ENCODE measurements around the gene CACNG3. TPM values are rescaled to one million over a fixed set of nuclear protein-coding genes. Genes with fewer than 3 reads are reported as not detected.

The CACNG3 gene
- total RNA-seq, 1 experiment from 2014 or later: not detected

DNA sequence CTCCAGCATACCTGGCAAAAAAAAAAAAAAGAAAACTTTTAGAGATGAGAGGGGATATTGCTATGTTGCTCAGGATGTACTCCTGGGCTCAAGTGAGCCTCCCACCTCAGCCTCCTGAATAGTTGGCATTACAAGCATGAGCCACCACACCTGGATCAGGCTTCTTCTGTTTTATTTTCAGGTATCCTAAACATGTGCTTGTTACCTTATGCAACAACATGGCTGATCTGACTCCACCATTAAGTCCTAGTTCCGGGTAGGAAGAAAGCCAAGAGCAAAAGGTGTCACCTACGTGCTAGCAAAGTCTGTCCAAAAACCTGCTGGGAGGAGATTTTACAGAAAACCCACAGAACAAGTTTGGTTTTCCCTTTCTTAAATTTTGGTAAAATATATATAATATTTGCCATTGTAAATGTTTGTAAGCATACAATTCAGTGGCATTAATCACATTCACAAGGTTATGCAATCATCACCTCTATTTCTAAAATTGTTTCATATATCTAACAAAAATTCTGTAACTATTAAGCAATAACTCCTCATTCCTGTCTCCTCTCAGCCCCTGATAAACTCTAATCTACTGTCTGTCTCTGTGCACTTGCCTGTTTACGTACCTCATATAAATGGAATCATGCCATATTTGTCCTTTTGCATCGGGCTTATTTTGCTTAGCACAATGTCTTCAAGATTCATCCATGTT is 9.1 kb upstream of the CACNG3 start:
- DNase-seq (ENCODE audit: low read depth in 1 of 2, low spot score in 2 of 2): no peak

DNA sequence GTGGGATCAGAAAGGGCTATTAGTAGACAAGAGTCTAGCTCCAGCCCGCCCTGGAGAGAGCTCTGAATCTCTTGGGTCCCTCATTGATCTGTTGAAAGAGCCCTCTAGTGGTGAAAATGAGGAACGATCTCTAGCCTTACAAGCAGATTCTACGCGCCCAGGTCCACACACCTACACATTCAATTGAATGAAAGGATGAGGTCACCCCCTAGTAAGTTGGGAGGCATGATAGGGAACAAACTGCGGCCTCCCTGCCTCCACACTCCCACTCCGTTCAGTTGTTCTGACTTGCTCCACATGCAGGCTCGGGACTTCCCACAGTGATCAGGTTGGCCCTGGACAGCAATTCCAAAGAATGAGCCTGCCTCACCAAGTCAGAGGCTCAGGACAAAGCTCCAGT is 2.9 kb upstream of the CACNG3 start:
- H3K4me1 ChIP-seq (replicated peaks): no peaks in the 10 kb centered on the region
- H3K9me3 ChIP-seq (replicated peaks): no peaks in the 10 kb centered on the region
- no peak overlapping the region for H3K27ac ChIP-seq
- DNase-seq (ENCODE audit: low read depth in 1 of 2, low spot score in 2 of 2): peak in 1 of 2 experiments; percentile 29
- peaks cover 9% of the 10 kb centered on the region; the same call in 1 of the 2 replicates for H3K27me3 ChIP-seq (replicated peaks)
- no peaks in the 10 kb centered on the region for H3K36me3 ChIP-seq
- H3K4me3 ChIP-seq: no peak overlapping the region

More for the DNA sequence above, 9.1 kb upstream of the CACNG3 start:
- no peak overlapping the region for H3K4me3 ChIP-seq
- H3K9me3 ChIP-seq (replicated peaks): no peaks in the 10 kb centered on the region
- no peaks in the 10 kb centered on the region for H3K27me3 ChIP-seq (replicated peaks)
- H3K27ac ChIP-seq: no peak overlapping the region
- no peaks in the 10 kb centered on the region for H3K4me1 ChIP-seq (replicated peaks)
- no peaks in the 10 kb centered on the region for H3K36me3 ChIP-seq

DNA sequence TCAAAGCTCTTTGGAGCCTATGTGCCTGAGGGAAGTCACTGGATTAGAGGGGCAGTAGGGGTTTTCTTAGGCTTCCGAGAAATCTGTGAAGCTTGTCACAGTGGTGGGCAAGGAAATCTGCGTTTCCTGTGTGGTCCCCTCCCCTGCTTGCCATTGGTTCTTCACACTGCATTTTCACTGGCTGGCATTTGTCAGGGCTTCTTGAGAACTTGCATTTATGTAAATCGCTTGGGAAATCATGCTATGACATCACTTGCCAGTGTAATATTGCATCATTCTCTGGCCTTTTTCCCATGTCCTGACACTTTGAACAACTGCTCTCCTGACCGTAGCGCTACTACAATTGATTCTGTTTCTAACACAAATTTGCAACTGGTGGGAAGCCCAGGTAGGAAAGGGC is 1.8 kb downstream of the CACNG3 start:
- Histone ChIP-seq H3K9me3 (replicated peaks) (no peaks in the 10 kb centered on the region), H3K4me3 (no peak overlapping the region), H3K27me3 (replicated peaks) (peaks cover 7% of the 10 kb centered on the region; the same call in 1 of the 2 replicates), H3K36me3 (no peaks in the 10 kb centered on the region), H3K4me1 (replicated peaks) (no peaks in the 10 kb centered on the region), H3K27ac (no peak overlapping the region)
- no peak for DNase-seq (ENCODE audit: low read depth in 1 of 2, low spot score in 2 of 2)

DNA sequence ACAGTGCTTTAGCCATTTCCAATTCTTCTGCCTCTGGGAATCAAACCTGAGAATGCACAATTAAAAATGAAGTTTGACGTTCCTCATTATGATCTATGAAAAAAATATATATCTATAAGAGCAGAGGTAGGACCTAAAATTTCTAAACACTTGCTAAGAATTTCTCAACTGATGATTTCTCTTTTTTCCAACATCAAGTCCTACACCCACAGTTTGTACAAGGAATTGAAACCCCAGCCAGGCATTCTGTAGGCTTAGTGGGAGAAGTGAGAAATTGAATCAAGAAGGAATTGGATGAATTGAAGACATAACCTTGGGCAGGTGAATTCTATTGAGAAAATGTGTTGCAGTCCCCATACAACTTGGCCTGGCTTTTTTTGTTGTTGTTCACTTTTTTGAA is 2.7 kb downstream of the CACNG3 start:
- no peak overlapping the region for H3K4me3 ChIP-seq
- no peaks in the 10 kb centered on the region for H3K36me3 ChIP-seq
- no peaks in the 10 kb centered on the region for H3K4me1 ChIP-seq (replicated peaks)
- no peaks in the 10 kb centered on the region for H3K9me3 ChIP-seq (replicated peaks)
- no peak overlapping the region for H3K27ac ChIP-seq
- H3K27me3 ChIP-seq (replicated peaks): peaks cover 7% of the 10 kb centered on the region; the same call in 1 of the 2 replicates
- no peak for DNase-seq (ENCODE audit: low read depth in 1 of 2, low spot score in 2 of 2)

DNA sequence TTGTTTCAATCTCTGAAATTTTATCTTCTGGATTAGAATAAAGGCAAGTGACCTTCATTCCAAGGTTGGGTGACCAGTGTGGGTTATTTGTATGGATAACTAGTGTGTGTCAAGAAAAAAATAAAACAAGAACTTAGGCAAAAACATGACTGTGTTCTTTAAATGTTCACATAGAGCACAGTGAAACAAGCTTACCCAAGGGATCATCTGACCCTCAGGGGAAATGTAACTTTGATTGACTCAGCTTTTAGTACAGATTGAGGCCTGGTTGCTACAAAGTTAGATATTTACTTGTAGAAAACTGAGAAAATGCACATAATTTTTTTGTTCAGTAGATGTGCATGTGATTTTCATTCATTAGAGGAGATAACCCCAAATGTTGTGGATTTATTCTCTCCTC is 6.7 kb downstream of the CACNG3 start:
- H3K4me3 ChIP-seq: no peak overlapping the region
- no peaks in the 10 kb centered on the region for H3K36me3 ChIP-seq
- no peak for DNase-seq (ENCODE audit: low read depth in 1 of 2, low spot score in 2 of 2)
- no peak overlapping the region for H3K27ac ChIP-seq
- H3K9me3 ChIP-seq (replicated peaks): no peaks in the 10 kb centered on the region
- no peaks in the 10 kb centered on the region for H3K27me3 ChIP-seq (replicated peaks)
- H3K4me1 ChIP-seq (replicated peaks): no peaks in the 10 kb centered on the region

DNA sequence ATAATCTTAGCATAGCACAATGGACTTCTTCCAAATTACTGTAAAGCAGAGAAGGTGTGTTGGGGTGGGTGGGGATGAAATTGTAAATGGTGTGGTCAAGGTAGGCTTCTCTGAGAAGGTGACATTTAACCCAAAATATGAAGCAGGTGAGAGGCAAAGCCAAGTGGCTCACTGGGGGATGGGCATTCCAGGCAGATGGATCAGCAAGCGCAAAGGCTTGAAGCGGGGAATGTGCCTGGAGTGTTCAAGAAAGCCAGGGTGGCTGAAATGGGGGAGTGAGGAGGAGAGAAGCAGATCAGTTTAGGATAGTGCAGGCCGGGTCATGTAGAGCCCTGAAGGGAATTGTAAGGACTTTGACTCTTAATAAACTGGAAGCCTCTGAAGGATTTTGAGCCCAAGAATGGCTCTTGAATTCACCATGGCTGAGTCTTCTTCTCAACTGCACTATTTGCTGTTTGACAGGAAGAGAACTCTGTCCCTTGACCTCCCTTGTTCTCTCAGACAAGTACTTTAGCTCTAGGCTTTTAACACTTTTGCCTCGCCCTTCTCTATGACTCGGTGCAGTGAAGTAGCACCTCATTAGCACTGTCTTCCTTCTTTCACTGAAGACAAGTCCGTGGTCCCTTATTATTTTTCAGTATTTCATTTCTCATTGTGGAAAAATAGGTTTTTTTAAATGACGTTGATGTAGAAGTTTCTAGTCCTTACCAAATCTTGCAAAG is 14.7 kb downstream of the CACNG3 start:
- H3K36me3 ChIP-seq: no peaks in the 10 kb centered on the region
- H3K4me1 ChIP-seq (replicated peaks): no peaks in the 10 kb centered on the region
- H3K4me3 ChIP-seq: no peak overlapping the region
- DNase-seq (ENCODE audit: low read depth in 1 of 2, low spot score in 2 of 2): no peak
- no peaks in the 10 kb centered on the region; the same call in 1 of the 2 replicates for H3K9me3 ChIP-seq (replicated peaks)
- H3K27ac ChIP-seq: no peak overlapping the region
- H3K27me3 ChIP-seq (replicated peaks): peaks cover 2% of the 10 kb centered on the region; the same call in 1 of the 2 replicates

DNA sequence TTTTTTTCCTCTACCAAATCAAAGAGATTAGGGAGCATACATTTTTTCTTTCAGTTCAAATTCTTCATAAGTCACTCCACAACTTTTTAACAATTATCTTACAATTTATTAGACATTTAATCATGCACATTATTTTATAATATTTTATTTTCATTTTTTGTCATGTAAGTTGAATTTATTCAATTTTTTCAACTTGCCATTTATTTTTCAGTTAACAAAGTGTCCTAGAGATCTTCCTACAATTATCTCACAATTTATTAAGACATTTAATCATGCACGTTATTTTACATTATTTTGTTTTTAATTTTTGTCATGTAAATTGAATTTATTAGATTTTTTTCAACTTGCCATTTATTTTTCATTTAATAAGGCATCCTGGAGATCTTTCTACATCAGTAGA is 16.2 kb downstream of the CACNG3 start:
- no peak overlapping the region for H3K4me3 ChIP-seq
- H3K9me3 ChIP-seq (replicated peaks): no peaks in the 10 kb centered on the region; the same call in 1 of the 2 replicates
- no peaks in the 10 kb centered on the region for H3K4me1 ChIP-seq (replicated peaks)
- peaks cover 3% of the 10 kb centered on the region; the same call in 1 of the 2 replicates for H3K27me3 ChIP-seq (replicated peaks)
- H3K36me3 ChIP-seq: no peaks in the 10 kb centered on the region
- no peak for DNase-seq (ENCODE audit: low read depth in 1 of 2, low spot score in 2 of 2)
- H3K27ac ChIP-seq: no peak overlapping the region

DNA sequence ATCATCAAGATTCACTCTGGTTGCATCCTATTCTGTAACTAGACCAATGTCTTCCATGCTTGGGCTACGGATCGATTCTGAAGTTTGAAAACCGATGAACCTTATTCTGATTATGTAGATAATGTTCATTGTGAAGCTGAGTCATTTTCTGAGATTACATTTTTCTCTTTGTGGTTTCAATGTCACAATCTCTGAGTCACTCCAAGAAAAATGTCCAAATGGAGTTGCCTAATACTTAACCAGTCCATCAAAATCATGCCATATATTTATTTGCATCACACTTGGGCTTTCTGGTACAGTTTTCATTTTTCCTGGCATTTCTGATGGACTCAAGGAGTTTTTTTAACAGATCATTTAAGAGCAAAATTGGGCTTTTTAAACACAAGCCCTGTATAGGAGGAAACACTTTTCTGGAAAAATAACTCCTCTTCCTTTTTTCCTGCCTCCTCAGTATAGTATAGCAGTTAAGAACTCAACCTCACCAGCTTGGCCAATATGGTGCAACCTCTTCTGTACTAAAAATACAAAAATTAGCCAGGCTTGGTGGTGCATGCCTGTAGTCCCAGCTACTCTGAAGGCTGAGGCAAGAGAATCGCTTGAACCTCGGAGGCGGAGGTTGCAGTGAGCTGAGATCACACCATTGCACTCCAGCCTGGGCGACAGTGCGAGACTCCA is 17.5 kb downstream of the CACNG3 start:
- DNase-seq (ENCODE audit: low read depth in 1 of 2, low spot score in 2 of 2): no peak
- Histone ChIP-seq H3K27me3 (replicated peaks) (peaks cover 3% of the 10 kb centered on the region; the same call in 1 of the 2 replicates), H3K27ac (no peak overlapping the region), H3K4me3 (no peak overlapping the region), H3K9me3 (replicated peaks) (no peaks in the 10 kb centered on the region; the same call in 1 of the 2 replicates), H3K4me1 (replicated peaks) (no peaks in the 10 kb centered on the region), H3K36me3 (no peaks in the 10 kb centered on the region)

DNA sequence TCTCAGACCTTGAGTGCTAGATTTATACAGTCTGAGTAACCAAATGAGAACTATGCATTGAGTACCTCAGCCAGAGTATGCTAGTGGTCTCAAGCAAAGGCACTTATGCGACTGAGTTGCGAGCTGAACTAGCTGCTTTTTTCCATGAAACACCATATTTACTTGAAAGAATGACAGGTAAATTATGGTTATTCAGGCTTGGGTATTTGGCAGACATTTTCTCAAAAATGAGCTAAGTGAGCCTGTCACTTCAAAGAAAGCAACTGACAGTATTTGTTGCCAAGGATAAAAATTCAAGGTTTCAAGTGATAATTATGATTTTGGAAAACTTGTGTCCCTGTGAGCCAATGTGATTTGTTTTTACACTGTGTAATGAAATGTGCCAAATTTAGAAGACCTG is 19.3 kb downstream of the CACNG3 start:
- no peaks in the 10 kb centered on the region for H3K36me3 ChIP-seq
- no peak overlapping the region for H3K27ac ChIP-seq
- H3K4me1 ChIP-seq (replicated peaks): no peaks in the 10 kb centered on the region
- DNase-seq (ENCODE audit: low read depth in 1 of 2, low spot score in 2 of 2): no peak
- no peaks in the 10 kb centered on the region; the same call in 1 of the 2 replicates for H3K9me3 ChIP-seq (replicated peaks)
- peaks cover 3% of the 10 kb centered on the region; the same call in 1 of the 2 replicates for H3K27me3 ChIP-seq (replicated peaks)
- no peak overlapping the region for H3K4me3 ChIP-seq

DNA sequence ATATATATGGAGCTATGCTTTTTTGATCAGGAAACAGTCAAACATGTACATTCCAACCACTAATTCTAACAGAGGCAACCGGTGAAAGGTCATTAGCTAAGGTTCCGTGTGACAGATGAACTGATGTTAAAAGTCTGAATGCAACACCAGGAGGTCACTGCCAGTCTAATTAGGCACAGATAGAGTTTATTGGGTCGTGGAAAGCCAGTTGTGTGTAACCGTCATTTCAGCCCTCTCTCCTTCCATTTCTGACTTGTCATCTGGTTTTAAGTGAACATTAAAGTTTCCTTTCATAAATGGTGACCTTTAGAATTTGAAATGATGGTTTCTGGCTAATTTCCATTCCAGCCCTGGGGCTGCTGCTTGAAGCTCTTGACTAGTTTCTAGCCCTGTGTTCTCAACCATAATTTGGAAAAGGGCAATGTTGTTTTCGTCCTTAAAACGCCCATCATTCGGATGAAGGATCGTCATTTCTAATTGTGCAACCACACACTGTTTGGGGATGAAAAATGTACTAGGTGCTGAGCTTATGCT is 23.9 kb downstream of the CACNG3 start:
- no peak overlapping the region for H3K4me3 ChIP-seq
- no peaks in the 10 kb centered on the region for H3K4me1 ChIP-seq (replicated peaks)
- DNase-seq (ENCODE audit: low read depth in 1 of 2, low spot score in 2 of 2): no peak
- no peak overlapping the region for H3K27ac ChIP-seq
- H3K9me3 ChIP-seq (replicated peaks): no peaks in the 10 kb centered on the region; the same call in 1 of the 2 replicates
- H3K36me3 ChIP-seq: no peaks in the 10 kb centered on the region
- H3K27me3 ChIP-seq (replicated peaks): peaks cover 12% of the 10 kb centered on the region

DNA sequence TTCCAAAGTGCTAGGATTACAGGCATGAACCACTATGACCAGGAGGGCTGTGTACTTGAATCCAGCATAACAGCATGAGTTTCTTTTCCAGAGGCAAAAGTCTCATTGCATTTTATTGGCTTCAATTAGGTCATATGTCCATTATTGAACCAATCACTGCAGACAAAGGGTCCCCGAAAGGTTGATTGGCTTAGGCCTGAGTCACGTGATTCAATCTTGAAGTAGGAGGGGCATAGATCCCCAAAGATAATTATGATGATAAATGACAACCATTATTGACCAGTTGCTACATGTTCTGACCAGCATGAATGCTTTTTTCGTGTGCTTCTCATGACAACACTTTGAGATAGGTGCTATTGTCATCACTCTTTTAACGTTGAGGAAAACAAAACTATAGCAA is 25.3 kb downstream of the CACNG3 start:
- no peaks in the 10 kb centered on the region for H3K9me3 ChIP-seq (replicated peaks)
- H3K4me3 ChIP-seq: no peak overlapping the region
- H3K27ac ChIP-seq: no peak overlapping the region
- peaks cover 9% of the 10 kb centered on the region; the same call in 1 of the 2 replicates for H3K27me3 ChIP-seq (replicated peaks)
- DNase-seq (ENCODE audit: low read depth in 1 of 2, low spot score in 2 of 2): no peak
- no peaks in the 10 kb centered on the region for H3K36me3 ChIP-seq
- no peaks in the 10 kb centered on the region for H3K4me1 ChIP-seq (replicated peaks)

DNA sequence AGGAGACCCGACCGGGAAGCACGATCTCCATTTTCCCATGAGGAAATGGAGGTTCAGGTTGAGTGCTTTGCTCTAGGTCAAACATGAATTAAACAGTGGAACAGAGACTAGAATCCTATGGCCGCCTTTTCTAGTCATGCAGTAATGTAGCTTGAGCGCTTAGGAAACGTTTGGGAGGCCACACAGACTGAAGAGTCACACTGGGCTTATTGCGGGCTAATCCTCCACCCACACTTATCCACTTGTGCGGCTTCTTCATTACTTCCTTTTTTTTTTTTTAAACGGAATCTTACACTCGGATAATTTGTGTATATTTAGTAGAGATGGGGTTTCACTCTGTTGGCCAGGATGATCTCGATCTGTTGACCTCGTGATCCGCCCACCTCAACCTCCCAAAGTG is 26.0 kb downstream of the CACNG3 start:
- Histone ChIP-seq H3K9me3 (replicated peaks) (no peaks in the 10 kb centered on the region), H3K36me3 (no peaks in the 10 kb centered on the region), H3K4me1 (replicated peaks) (no peaks in the 10 kb centered on the region), H3K4me3 (no peak overlapping the region), H3K27ac (no peak overlapping the region), H3K27me3 (replicated peaks) (peaks cover 9% of the 10 kb centered on the region; the same call in 1 of the 2 replicates)
- DNase-seq (ENCODE audit: low read depth in 1 of 2, low spot score in 2 of 2): no peak

DNA sequence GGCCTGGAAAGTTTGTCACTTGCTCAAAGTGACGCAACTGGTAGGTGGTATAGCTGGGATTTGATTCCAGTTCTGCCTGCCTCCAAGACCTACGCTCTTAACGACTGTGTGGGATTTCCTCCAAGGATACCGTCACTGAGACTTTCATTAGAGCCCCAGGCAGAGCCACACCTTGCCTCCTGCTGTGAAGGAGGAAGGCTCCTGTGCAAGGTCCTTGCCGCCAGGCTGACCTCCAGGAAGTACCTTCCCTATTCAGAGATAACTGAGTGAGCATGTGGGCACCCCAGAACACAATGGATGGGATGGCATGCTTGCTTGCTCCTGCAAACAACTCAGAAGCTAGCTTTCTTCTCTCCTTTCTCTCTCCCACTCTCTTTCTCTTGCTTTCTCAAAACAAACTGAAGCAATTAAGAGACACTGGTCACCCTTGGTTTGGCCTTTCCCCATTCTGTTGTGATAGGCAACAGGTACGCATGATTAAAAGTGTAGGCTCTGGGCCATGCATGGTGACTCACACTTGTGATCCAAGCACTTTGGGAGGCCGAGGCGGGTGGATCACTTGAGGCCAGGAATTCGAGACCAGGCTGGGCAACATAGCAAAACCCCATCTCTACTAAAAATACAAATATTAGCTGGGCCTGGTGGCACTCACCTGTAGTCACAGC is 30.7 kb downstream of the CACNG3 start:
- Histone ChIP-seq H3K4me1 (replicated peaks) (no peaks in the 10 kb centered on the region), H3K27me3 (replicated peaks) (0 out of 2 replicates have a peak, but pooled peaks cover 5% of the 10 kb centered on the region), H3K4me3 (no peak overlapping the region), H3K9me3 (replicated peaks) (no peaks in the 10 kb centered on the region), H3K27ac (no peak overlapping the region), H3K36me3 (no peaks in the 10 kb centered on the region)
- DNase-seq (ENCODE audit: low read depth in 1 of 2, low spot score in 2 of 2): no peak
